Fibroblast of skin of right quadriceps (primary cell): Measurements from ENCODE around the gene MYPN.

Experiments
- DNase-seq: peaks from one replicate; pipeline ENCODE4 v3.0.0-alpha.2; 2013

The MYPN gene

DNA sequence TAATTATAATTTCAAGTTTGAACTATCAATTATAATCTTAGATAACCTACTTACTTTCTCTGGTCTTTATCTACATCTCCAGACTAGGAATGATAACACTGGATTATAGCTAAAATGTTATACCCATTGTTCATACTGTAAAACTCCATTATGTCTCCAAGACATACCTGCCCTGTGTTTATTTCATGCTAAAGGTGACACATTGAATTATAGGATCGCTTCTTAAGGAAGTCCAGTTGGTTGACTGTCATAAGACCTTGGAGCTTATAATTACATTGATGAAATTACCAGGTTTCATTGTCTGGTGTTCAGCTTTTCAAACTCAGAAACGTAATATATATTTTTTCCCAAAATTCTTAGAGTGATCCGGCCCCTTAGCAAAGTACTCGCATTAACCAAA is 18.7 kb upstream of the MYPN start:
- DNase-seq = no peak

DNA sequence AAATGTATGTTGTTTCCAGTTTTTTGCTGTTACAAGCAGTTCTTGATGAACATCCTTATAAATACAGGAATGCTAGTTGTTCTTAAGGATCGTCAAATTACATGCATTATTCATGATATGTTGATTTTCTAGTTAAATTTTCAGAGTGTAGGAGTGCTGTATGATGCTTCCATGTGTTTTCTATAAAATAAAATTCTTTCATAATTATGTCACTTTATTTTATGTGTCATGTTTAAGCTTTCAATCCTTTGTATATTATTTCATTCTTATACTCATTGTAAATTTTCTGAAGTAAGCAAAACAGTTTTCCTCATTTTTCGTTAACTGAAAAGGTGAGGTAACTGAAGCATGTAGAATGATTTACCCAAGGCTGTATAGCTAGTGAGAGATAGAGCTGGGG is 16.8 kb upstream of the MYPN start:
- DNase-seq = peak; percentile 72

DNA sequence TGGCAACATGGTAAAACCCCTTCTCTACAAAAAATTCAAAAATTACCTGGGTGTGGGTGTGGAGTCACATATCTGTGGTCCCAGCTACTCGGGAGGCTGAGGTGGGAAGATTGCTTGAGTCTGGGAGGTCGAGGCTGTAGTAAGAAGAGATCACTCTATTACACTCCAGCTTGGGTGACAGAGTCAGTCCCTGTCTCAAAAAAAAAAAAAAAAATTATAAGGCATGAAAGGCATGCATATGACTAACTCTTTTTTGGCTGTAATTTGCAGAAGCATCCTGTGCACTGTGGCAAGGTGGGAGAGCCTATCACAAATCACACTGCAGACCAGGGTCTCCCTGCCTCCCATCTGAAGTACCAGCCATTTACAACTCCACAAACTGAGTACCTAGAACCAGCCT is 14.1 kb upstream of the MYPN start:
- DNase-seq = peak; percentile 87

DNA sequence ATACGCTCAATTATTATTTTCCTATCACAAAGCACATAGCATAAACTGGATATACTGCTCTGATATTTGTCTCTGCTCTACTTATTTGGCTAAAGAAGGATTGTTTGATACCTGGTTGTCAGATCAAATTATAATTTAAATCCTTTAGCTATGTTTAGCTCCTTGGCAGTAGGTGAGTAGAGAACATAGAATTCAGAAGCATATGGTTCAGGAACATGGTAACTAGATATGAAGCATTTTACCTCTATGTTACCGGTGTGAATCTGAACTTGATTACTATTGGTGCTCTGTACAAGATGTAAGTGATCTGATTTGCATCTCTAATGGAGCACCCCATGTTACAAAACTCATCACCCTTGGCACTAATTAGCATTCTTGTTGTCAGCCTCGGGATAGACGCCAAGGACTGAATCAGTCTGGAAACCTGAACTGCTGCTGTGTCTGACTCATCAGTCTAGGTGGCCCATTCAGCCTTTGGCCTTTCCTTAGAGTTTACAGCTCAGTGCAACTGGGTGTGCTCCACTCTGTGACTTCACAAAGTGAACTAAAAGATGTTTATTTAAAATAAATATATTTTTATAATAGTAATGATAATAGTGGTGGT is 12.3 kb upstream of the MYPN start:
- peak; percentile 97 for DNase-seq

- peak; percentile 87 for DNase-seq
Observed at GRCh38 chr10:68099736-68100135, 9.6 kb upstream of the MYPN start.

DNA sequence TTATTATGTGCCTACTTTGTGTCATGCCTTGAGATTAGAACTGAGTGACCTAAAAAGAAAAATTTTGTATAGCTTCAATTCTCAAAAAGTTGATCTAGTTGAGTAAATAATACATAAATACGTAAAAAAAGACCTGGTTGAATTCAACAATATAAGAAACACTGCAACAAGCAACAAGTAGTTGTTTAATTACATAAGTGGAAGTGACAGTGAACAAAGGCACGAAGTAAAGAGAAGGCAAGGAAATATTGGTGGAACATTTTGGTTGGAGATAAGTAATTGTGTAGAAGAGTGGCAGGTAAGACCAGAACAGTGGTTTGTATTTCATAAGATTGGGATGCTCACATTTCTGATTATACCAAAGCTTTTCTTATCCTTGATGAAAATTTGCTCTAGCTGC is 8.2 kb upstream of the MYPN start:
- DNase-seq = no peak

DNA sequence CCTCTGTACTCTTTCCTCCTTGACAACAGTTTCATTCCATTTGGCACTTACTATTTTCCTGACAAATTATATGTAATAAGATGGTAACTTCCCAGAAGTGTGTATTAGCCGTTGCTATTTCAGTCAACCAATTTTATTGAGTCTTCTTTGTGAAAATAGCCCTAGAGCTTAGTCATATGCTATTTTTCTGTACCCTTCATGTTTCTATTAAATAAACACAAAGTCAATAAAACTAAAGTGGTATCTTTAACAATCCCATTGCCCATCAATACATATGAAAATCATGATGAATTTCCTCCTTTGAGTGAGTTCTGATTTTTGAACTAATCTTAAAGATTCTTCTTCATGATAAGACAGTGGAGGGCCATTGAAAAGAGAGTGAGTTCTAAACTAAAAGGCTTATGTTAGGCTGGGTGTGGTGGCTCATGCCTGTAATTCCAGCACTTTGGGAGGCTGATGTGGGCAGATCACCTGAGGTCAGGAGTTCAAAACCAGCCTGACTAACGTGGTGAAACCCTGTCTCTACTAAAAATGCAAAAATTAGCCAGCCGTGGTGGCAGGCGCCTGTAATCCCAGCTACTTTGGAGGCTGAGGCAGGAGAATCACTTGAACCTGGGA is 5.9 kb upstream of the MYPN start:
- peak; percentile 44 for DNase-seq

- DNase-seq = no peak
Observed at GRCh38 chr10:68103901-68104300, 5.4 kb upstream of the MYPN start.

GRCh38 chr10:68105820-68106219 is 3.5 kb upstream of the MYPN start:
- peak; percentile 87 for DNase-seq

GRCh38 chr10:68106656-68107055 is 2.6 kb upstream of the MYPN start:
- DNase-seq = peak; percentile 96

GRCh38 chr10:68107651-68108050 is 1.6 kb upstream of the MYPN start:
- DNase-seq = no peak

GRCh38 chr10:68108051-68108450 is 1.2 kb upstream of the MYPN start:
- no peak for DNase-seq

GRCh38 chr10:68108653-68109052 is 635 bp upstream of the MYPN start:
- no peak for DNase-seq

DNA sequence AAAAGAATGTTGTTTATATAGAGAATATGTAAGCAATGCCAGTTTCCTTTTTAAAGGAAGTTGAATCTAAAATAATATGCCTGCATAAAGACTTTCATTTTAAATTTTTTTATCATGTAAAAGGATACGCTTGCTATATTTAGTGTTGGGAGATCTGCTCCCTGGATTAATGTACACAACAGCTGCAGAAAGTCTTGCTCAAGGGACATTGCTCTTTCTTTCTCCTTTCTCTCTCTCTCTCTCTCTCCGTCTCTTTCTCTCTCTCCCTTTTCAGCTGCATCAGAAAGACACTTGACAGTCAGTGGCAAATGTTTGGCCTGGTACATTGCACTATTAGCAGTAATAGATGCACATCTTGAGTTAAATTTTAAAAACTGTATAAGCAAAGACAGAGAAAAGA is 739 bp downstream of the MYPN start:
- no peak for DNase-seq

- no peak for DNase-seq
Observed at GRCh38 chr10:68111584-68111983, 2.3 kb downstream of the MYPN start.

DNA sequence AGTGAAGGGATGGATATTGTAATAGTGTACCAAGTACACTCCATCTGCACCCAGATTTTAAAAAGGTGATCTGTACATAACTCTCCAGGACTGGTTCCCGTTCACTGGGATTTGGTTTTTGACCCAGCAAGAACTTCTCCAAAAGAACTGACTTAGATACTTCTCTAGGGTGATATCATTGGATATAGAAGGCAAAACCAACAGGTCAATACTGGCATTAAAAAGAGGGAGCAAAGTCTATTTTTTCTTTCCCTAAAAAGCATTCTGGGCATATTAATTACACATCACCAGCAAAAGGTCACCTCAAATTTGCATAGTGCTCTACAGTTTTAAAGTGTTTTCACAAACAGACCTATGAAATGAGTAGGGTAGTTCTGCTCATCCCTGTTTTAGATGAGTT is 3.5 kb downstream of the MYPN start:
- DNase-seq = no peak

DNA sequence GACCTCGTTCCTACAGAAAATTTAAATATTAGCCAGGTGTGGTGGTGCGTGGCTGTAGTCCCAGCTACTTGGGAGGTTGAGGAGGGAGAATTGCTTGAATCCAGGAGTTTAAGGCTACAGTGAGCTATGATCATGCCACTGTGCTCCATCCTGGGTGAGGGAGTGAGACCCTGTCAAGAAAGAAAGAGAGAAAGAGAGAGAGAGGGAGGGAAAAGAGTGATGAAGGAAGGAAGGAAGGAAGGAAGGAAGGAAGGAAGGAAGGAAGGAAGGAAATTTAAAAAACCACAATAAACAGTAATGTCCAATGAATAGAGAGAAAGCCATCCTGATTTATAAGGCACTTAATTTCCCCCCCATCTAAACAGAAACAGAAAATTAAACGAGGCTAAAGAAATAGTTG is 9.4 kb downstream of the MYPN start:
- DNase-seq = no peak

DNA sequence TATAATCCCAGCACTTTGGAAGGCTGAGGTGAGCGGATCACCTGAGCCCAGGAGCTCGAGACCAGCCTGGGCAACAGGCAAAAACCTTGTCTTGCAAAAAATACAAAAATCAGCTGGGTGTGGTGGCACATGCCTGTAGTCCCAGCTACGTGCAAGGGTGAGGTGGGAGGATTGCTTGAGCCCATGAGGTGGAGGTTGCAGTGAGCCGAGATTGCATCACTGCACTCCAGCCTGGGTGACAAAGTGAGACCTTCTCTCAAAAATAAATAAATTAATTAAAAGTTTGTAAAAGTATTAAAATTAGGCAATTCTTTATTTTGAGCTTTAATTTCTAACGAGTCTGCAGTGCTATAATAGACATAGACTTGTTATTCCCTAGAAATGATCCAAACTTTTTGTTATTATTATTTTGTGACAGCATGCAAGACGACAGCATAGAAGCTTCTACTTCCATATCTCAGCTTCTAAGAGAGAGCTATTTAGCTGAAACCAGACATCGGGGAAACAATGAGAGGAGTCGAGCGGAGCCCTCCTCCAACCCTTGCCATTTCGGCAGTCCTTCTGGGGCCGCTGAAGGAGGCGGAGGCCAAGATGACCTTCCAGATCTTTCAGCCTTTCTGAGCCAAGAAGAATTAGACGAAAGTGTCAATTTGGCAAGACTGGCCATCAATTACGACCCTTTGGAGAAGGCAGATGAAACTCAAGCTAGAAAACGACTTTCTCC is 11.9 kb downstream of the MYPN start:
- no peak for DNase-seq

DNA sequence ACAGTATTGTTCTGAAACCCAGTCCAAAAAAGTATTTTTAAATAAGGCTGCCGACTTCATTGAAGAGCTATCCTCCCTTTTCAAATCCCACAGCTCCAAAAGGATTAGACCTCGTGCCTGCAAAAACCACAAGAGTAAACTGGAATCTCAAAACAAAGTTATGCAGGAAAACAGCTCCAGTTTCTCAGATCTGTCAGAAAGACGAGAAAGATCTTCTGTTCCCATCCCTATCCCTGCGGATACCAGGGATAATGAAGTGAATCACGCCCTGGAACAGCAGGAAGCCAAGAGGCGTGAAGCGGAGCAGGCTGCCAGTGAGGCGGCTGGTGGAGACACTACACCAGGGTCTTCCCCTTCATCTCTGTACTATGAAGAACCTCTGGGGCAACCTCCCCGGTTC is 12.6 kb downstream of the MYPN start:
- DNase-seq = peak; percentile 28

- DNase-seq = no peak
Observed at GRCh38 chr10:68124718-68125117, 15.4 kb downstream of the MYPN start.

GRCh38 chr10:68125772-68126171 is 16.5 kb downstream of the MYPN start:
- no peak for DNase-seq

DNA sequence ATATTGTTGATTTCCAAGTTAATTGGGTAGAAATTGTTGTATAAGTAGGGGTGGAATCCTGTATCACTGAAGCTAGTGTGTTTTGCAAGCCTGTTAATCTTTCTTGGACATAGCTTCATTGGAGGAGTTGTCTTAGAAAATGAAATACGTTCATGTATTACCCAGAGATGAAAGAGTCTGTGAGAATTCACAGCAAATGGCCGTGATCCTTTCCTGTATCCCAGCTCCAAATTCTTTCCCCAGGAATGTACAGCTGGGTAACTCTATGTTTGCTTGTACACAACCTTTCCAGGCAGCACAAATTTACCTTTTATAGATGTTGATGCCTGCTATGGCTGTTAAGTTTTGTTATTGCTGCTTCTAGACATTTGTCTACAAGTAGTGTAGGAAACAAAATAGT is 18.7 kb downstream of the MYPN start:
- peak; percentile 14 for DNase-seq

- peak; percentile 13 for DNase-seq
Observed at GRCh38 chr10:68132391-68132790, 23.1 kb downstream of the MYPN start.

GRCh38 chr10:68133523-68133922 is 24.2 kb downstream of the MYPN start:
- DNase-seq = no peak

DNA sequence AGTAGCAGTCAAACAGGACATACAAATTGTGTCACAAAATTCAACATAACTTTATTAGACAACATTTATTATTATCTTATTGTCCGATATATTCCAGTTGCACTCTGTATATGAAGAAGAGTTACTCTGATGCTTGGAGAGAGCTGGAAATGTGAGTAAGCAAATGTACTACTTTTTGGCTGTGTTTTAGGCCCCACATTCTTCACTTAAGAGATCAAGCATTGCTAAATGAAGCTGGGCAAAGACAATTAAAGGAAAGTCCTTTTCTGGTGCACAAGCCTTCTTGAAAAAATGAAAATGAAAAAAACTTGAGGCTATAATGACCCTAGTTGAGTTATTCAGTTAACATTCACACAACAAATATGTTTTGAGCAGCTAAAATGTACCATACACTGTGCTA is 26.1 kb downstream of the MYPN start:
- DNase-seq = peak; percentile 57
